Neural cell (in vitro differentiated cells): ENCODE measurements around the gene MTMR12. TPM values are rescaled to one million over a fixed set of nuclear protein-coding genes. Genes with fewer than 3 reads are reported as not detected.
"Not testable (repeated sequence)": the region's sequence is repeated elsewhere in the genome, so short reads cannot be mapped to it uniquely, and the experiment has no call there.

Experiments used
- H2AFZ ChIP-seq: fragments of 200-600, 300-800 bp; sonication (generic), shearing (Covaris generic); 2 replicates; pipeline ENCODE4 v1.6.0; 2014; ENCODE audit warnings: low read depth, mild to moderate bottlenecking, antibody characterized with exemption, low read length, moderate library complexity
- H3F3A ChIP-seq: fragments of 200-600 bp; shearing (Covaris generic); 2 replicates; pipeline ENCODE4 v1.6.1; 2016; ENCODE audit warnings: mild to moderate bottlenecking, moderate library complexity, mixed read lengths, antibody characterized with exemption, low read length; ENCODE audit not compliant: insufficient read depth, poor library complexity, severe bottlenecking
- H3K27ac ChIP-seq: fragments of 200-600, 300-800 bp; sonication (generic), shearing (Covaris generic); 2 replicates; pipeline ENCODE4 v1.5.1; 2014; ENCODE audit warnings: mild to moderate bottlenecking, low read length, moderate library complexity
- H3K27me3 ChIP-seq: fragments of 300-800, 200-600 bp; sonication (generic), shearing (Covaris generic); 2 replicates; pipeline ENCODE4 v1.6.0; 2014; ENCODE audit warnings: mild to moderate bottlenecking, low read depth, low read length, moderate library complexity; ENCODE audit not compliant: insufficient read depth
- H3K36me3 ChIP-seq: fragments of 300-800, 200-600 bp; sonication (generic), shearing (Covaris generic); 2 replicates; pipeline ENCODE4 v1.5.1; 2014; ENCODE audit warnings: mild to moderate bottlenecking, antibody characterized with exemption, low read length, moderate library complexity; ENCODE audit not compliant: insufficient read depth
- H3K4me2 ChIP-seq: fragments of 300-800, 200-600 bp; sonication (generic), shearing (Covaris generic); 2 replicates; pipeline ENCODE4 v1.6.0; 2014; ENCODE audit warnings: mild to moderate bottlenecking, low read length
- H3K4me3 ChIP-seq: fragments of 300-800, 200-600 bp; sonication (generic), shearing (Covaris generic); 2 replicates; pipeline ENCODE4 v1.5.1; 2014; ENCODE audit warnings: mild to moderate bottlenecking, low read length, moderate library complexity
- H3K79me2 ChIP-seq: fragments of 200-600 bp; shearing (Covaris generic); replicated peaks from 2 replicates; pipeline ENCODE4 v1.6.0; 2014; ENCODE audit warnings: mild to moderate bottlenecking, low read length, moderate library complexity; ENCODE audit not compliant: insufficient read depth
- H3K9ac ChIP-seq: fragments of 300-800, 200-600 bp; sonication (generic), shearing (Covaris generic); 2 replicates; pipeline ENCODE4 v1.6.1; 2016; ENCODE audit warnings: mild to moderate bottlenecking, low read length, mixed read lengths
- H3K9me2 ChIP-seq: fragments of 200-600 bp; shearing (Covaris generic); 2 replicates; pipeline ENCODE4 v1.6.1; 2016; ENCODE audit warnings: mild to moderate bottlenecking, low read length, mixed read lengths; ENCODE audit not compliant: insufficient read depth
- H3K9me3 ChIP-seq: fragments of 200-600, 300-800 bp; sonication (generic), shearing (Covaris generic); 2 replicates; pipeline ENCODE4 v1.6.1; 2016; ENCODE audit warnings: mild to moderate bottlenecking, mixed run types, low read length, moderate library complexity, mixed read lengths
- H4K20me1 ChIP-seq: fragments of 200-600 bp; shearing (Covaris generic); 2 replicates; pipeline ENCODE4 v1.6.1; 2016; ENCODE audit warnings: mild to moderate bottlenecking, mixed run types; ENCODE audit not compliant: insufficient read depth
- EP300 ChIP-seq: fragments of 450-650 bp; conservative IDR thresholded peaks from 2 replicates; pipeline ENCODE4 v1.6.1; 2014; ENCODE audit warnings: antibody characterized with exemption, mild to moderate bottlenecking, moderate library complexity; ENCODE audit not compliant: poor library complexity, severe bottlenecking
- EZH2 ChIP-seq: fragments of 200-600, 300-800 bp; shearing (Covaris generic), sonication (generic); IDR thresholded peaks from 2 replicates; pipeline ENCODE4 v1.6.1; 2014; ENCODE audit warnings: antibody characterized with exemption, low read length, borderline replicate concordance, mild to moderate bottlenecking; ENCODE audit not compliant: insufficient read depth, poor library complexity, severe bottlenecking
- MXI1 ChIP-seq: fragments of 450-650 bp; conservative IDR thresholded peaks from 2 replicates; pipeline ENCODE4 v1.6.1; 2014; ENCODE audit warnings: antibody characterized with exemption, mild to moderate bottlenecking; ENCODE audit not compliant: poor library complexity, severe bottlenecking
- POLR2AphosphoS5 ChIP-seq: IDR thresholded peaks from 2 replicates; pipeline ENCODE4 v1.6.1; 2012
- RAD21 ChIP-seq: fragments of 450-650 bp; conservative IDR thresholded peaks from 2 replicates; pipeline ENCODE4 v1.6.1; 2014; ENCODE audit warnings: antibody characterized with exemption, mild to moderate bottlenecking, moderate library complexity
- SMC3 ChIP-seq: fragments of 450-650 bp; conservative IDR thresholded peaks from 2 replicates; pipeline ENCODE4 v1.6.1; 2014; ENCODE audit warnings: antibody characterized with exemption, mild to moderate bottlenecking, moderate library complexity; ENCODE audit not compliant: poor library complexity
- TAF1 ChIP-seq: IDR thresholded peaks from 2 replicates; pipeline ENCODE4 v1.6.1; 2012; ENCODE audit warnings: low read depth
- polyA plus RNA-seq: library from polyadenylated mRNA; depleted of rRNA; stranded (reverse); fragments of >200 nt; gene quantifications from 2 replicates; pipeline ENCODE4 v1.2.3, GENCODE V29; 2014
- TF ChIP-seq, protein P1 (sequence below): fragments of 450-650 bp; IDR thresholded peaks from 2 replicates; pipeline ENCODE4 v1.5.1; 2014; ENCODE audit warnings: antibody characterized with exemption, mild to moderate bottlenecking, moderate library complexity; ENCODE audit not compliant: poor library complexity, severe bottlenecking
- TF ChIP-seq, protein P2 (sequence below): IDR thresholded peaks from 2 replicates; pipeline ENCODE4 v1.6.1; 2012; ENCODE audit warnings: borderline replicate concordance

MTMR12 gene
- polyA plus RNA-seq, 1 donor from 2014 or later: 13.5 TPM

DNA sequence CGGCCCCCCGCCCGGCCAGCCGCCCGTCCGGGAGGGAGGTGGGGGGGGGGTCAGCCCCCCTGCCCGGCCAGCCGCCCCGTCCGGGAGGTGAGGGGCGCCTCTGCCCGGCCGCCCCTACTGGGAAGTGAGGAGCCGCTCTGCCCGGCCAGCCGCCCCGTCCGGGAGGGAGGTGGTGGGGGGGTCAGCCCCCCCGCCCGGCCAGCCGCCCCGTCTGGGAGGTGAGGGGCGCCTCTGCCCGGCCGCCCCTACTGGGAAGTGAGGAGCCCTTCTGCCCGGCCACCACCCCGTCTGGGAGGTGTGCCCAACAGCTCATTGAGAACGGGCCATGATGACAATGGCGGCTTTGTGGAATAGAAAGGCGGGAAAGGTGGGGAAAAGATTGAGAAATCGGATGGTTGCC lies 103.9 kb downstream of the MTMR12 start:
- H3K36me3 ChIP-seq, H4K20me1 ChIP-seq, H3K4me2 ChIP-seq, H3K79me2 ChIP-seq, H3K9me2 ChIP-seq, H3K9me3 ChIP-seq, H3F3A ChIP-seq, H3K27me3 ChIP-seq, H3K4me3 ChIP-seq, H2AFZ ChIP-seq, H3K9ac ChIP-seq, H3K27ac ChIP-seq: not testable (repeated sequence)

DNA sequence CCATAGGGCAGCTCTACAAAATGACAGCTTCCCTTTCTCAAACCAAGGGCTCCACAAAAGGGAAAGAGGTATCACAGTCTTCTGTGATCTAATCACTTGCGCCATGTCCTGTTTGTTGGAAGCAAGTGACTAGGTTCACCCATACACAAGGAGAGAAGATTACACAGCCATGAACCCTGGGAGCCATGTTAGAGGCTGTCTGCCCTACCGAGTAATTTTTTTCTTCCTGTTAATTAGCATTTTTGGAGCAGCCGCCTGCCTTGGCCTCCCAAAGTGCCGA lies 105.4 kb downstream of the MTMR12 start:
- Histone ChIP-seq H4K20me1 (no peaks in the 10 kb centered on the region), H3K9ac (no peak overlapping the region), H3F3A (no peaks in the 10 kb centered on the region), H2AFZ (no peak overlapping the region), H3K27ac (no peak overlapping the region), H3K27me3 (no peaks in the 10 kb centered on the region), H3K79me2 (no peaks in the 10 kb centered on the region), H3K4me2 (no peak overlapping the region), H3K4me3 (no peak overlapping the region), H3K9me2 (no peaks in the 10 kb centered on the region), H3K9me3 (no peaks in the 10 kb centered on the region), H3K36me3 (no peaks in the 10 kb centered on the region)
- TF ChIP-seq SMC3 (no peak), RAD21 (no peak), MXI1 (no peak), EP300 (no peak), TAF1 (no peak)
- TF ChIP-seq, protein P1, sequence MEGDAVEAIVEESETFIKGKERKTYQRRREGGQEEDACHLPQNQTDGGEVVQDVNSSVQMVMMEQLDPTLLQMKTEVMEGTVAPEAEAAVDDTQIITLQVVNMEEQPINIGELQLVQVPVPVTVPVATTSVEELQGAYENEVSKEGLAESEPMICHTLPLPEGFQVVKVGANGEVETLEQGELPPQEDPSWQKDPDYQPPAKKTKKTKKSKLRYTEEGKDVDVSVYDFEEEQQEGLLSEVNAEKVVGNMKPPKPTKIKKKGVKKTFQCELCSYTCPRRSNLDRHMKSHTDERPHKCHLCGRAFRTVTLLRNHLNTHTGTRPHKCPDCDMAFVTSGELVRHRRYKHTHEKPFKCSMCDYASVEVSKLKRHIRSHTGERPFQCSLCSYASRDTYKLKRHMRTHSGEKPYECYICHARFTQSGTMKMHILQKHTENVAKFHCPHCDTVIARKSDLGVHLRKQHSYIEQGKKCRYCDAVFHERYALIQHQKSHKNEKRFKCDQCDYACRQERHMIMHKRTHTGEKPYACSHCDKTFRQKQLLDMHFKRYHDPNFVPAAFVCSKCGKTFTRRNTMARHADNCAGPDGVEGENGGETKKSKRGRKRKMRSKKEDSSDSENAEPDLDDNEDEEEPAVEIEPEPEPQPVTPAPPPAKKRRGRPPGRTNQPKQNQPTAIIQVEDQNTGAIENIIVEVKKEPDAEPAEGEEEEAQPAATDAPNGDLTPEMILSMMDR: no peak

DNA sequence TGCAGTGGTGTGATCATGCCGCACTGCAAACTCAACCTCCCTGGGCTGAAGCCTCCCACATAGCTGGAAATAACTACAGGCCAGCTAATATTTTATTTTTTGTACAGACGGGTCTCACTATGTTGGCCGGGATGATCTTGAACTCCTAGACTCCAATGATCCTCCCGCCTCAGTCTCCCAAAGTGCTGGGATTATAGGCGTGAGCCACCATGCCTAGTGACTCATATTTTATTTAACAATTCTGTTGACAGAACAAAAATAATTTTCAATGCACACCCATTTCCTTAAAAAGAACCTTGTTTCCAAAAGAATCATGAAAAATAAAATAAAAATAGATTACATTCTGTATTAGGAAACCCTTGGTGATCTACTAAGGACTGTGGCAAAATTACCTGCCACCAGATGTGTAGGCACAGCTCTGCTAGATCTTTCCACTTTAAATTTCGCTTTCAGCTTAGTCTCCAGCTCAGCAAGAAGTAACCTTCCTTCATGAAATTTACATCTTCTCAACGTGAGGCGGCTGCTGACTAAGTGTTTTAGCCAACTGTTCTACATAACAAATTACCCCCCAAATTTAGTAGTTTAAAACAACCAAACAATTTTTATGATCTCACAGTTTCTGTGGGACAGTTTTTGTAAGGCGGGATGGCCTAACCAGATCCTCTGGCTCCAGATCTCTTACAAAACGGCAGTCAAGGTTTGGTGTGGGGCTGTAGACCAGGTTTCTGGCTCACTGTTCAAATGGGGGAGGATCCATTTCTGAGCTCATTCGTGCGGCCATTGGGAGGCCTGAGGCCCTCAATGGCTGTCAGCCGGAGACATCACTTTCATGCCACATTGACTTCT lies 106.0 kb downstream of the MTMR12 start:
- TF ChIP-seq RAD21 (no peak), MXI1 (no peak), EP300 (no peak), SMC3 (no peak), POLR2AphosphoS5 (no peak), EZH2 (no peak), TAF1 (no peak)
- TF ChIP-seq, protein P1: no peak
- TF ChIP-seq, protein P2, sequence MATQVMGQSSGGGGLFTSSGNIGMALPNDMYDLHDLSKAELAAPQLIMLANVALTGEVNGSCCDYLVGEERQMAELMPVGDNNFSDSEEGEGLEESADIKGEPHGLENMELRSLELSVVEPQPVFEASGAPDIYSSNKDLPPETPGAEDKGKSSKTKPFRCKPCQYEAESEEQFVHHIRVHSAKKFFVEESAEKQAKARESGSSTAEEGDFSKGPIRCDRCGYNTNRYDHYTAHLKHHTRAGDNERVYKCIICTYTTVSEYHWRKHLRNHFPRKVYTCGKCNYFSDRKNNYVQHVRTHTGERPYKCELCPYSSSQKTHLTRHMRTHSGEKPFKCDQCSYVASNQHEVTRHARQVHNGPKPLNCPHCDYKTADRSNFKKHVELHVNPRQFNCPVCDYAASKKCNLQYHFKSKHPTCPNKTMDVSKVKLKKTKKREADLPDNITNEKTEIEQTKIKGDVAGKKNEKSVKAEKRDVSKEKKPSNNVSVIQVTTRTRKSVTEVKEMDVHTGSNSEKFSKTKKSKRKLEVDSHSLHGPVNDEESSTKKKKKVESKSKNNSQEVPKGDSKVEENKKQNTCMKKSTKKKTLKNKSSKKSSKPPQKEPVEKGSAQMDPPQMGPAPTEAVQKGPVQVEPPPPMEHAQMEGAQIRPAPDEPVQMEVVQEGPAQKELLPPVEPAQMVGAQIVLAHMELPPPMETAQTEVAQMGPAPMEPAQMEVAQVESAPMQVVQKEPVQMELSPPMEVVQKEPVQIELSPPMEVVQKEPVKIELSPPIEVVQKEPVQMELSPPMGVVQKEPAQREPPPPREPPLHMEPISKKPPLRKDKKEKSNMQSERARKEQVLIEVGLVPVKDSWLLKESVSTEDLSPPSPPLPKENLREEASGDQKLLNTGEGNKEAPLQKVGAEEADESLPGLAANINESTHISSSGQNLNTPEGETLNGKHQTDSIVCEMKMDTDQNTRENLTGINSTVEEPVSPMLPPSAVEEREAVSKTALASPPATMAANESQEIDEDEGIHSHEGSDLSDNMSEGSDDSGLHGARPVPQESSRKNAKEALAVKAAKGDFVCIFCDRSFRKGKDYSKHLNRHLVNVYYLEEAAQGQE: no peak
- H3K4me2 ChIP-seq: no peak overlapping the region
- H2AFZ ChIP-seq: no peak overlapping the region
- H3F3A ChIP-seq: no peaks in the 10 kb centered on the region
- no peaks in the 10 kb centered on the region for H3K9me2 ChIP-seq
- no peak overlapping the region for H3K9ac ChIP-seq
- H4K20me1 ChIP-seq: no peaks in the 10 kb centered on the region
- no peak overlapping the region for H3K27ac ChIP-seq
- H3K4me3 ChIP-seq: no peak overlapping the region
- no peaks in the 10 kb centered on the region for H3K36me3 ChIP-seq
- no peaks in the 10 kb centered on the region for H3K27me3 ChIP-seq
- H3K9me3 ChIP-seq: no peaks in the 10 kb centered on the region
- H3K79me2 ChIP-seq: no peaks in the 10 kb centered on the region
